Fibroblast of skin of right quadriceps (primary cell): ENCODE results near the gene GSTM4.
A peak's percentile ranks its signal among the peaks of the same experiment; 100 is the strongest.

Experiments used
- DNase-seq: peaks from one replicate; pipeline ENCODE4 v3.0.0-alpha.2; 2013

Gene GSTM4

GRCh38 chr1:109655615-109656519, at the start of gene GSTM4:
Gene GSTM4 (plus strand): TSS chr1:109656099. CDS start chr1:109656390, 291 bp downstream.
- DNase-seq, result peak; percentile 73

- DNase-seq, result no peak
These were observed 46.0 kb upstream of the GSTM4 start for GRCh38 chr1:109609881-109610280.

GRCh38 chr1:109610609-109611307, 45.1 kb upstream of the GSTM4 start:
- DNase-seq, result peak; percentile 56

GRCh38 chr1:109611308-109611990, 44.5 kb upstream of the GSTM4 start:
- no peak for DNase-seq

GRCh38 chr1:109613361-109614147, 42.3 kb upstream of the GSTM4 start:
- peak; percentile 34 for DNase-seq

GRCh38 chr1:109615879-109616278, 40.0 kb upstream of the GSTM4 start:
- DNase-seq, result no peak

GRCh38 chr1:109616391-109616790, 39.5 kb upstream of the GSTM4 start:
- no peak for DNase-seq

GRCh38 chr1:109617291-109617801, 38.6 kb upstream of the GSTM4 start:
- DNase-seq, result peak; percentile 90

- no peak for DNase-seq
These were observed 37.0 kb upstream of the GSTM4 start for GRCh38 chr1:109618661-109619575.

GRCh38 chr1:109619576-109620400, 36.1 kb upstream of the GSTM4 start, which contains the start of the genes AMPD2 and GNAT2:
Gene AMPD2 (plus strand): TSS chr1:109619837. CDS start chr1:109621176, 1,339 bp downstream.
Gene GNAT2 (minus strand): TSS chr1:109619616. CDS start chr1:109612870, 6,746 bp downstream.
- DNase-seq, result peak; percentile 84

- peak; percentile 77 for DNase-seq
These were observed 35.5 kb upstream of the GSTM4 start for GRCh38 chr1:109620401-109620791.

GRCh38 chr1:109620841-109621286, 35.0 kb upstream of the GSTM4 start:
- peak; percentile 96 for DNase-seq

GRCh38 chr1:109621379-109622136, 34.3 kb upstream of the GSTM4 start:
- no peak for DNase-seq

GRCh38 chr1:109622137-109622892, 33.6 kb upstream of the GSTM4 start:
- DNase-seq, result no peak

- DNase-seq, result no peak
These were observed 33.0 kb upstream of the GSTM4 start for GRCh38 chr1:109622895-109623294.

- no peak for DNase-seq
These were observed 32.2 kb upstream of the GSTM4 start for GRCh38 chr1:109623601-109624161.

- DNase-seq, result no peak
These were observed 31.5 kb upstream of the GSTM4 start for GRCh38 chr1:109624201-109625010.
